ENCODE results near the gene PRDX2. TPM values are rescaled to one million over a fixed set of nuclear protein-coding genes. Genes with fewer than 3 reads are reported as not detected.

The PRDX2 gene
- total RNA-seq, 1 donor from 2014 or later, result 554 TPM

GRCh38 chr19:12749938-12750521 lies 51.6 kb downstream of the PRDX2 start:
- no peak overlapping the region for H3K27ac Mint-ChIP-seq
- no peak for DNase-seq (ENCODE audit: low spot score, unreplicated experiment)
- TF ChIP-seq CTCF (IDR thresholded peaks at IDR 0.05; ENCODE audit: unreplicated experiment), result no peak
- H3K4me1 Mint-ChIP-seq (ENCODE audit: low read depth), result no peaks in the 10 kb centered on the region
- peaks cover 19% of the 10 kb centered on the region for H3K36me3 Mint-ChIP-seq (ENCODE audit: insufficient read depth)
- H3K27me3 Mint-ChIP-seq, result peaks cover 46% of the 10 kb centered on the region
- peaks cover 5% of the 10 kb centered on the region for H3K9me3 Mint-ChIP-seq (ENCODE audit: low read depth)
- no peak overlapping the region for H3K4me3 Mint-ChIP-seq (ENCODE audit: low read depth)

- Mint-ChIP-seq H3K36me3 (ENCODE audit: insufficient read depth) (peaks cover 23% of the 10 kb centered on the region), H3K27ac (no peak overlapping the region), H3K4me1 (ENCODE audit: low read depth) (no peaks in the 10 kb centered on the region), H3K4me3 (ENCODE audit: low read depth) (no peak overlapping the region), H3K9me3 (ENCODE audit: low read depth) (peaks cover 5% of the 10 kb centered on the region), H3K27me3 (peaks cover 43% of the 10 kb centered on the region)
- no peak for TF ChIP-seq CTCF (IDR thresholded peaks at IDR 0.05; ENCODE audit: unreplicated experiment)
- no peak for DNase-seq (ENCODE audit: low spot score, unreplicated experiment)
Measured at GRCh38 chr19:12748489-12748888, 53.1 kb downstream of the PRDX2 start.

Small RNA genes within 50 kb of the gene (microRNA-seq; reads per million reads assigned to microRNA genes)
- gene MIR5684 (ENCODE audit: borderline number of aligned reads, unreplicated experiment), result not detected

Other genes starting within 250 kb of the PRDX2 start
- 12.7 and 15.1 TPM in 2 replicates for gene ZNF490, start 191.0 kb downstream of the PRDX2 start, total RNA-seq
- gene ZNF791, start 190.9 kb downstream of the PRDX2 start, total RNA-seq, result 22.3 and 24.3 TPM in 2 replicates
- 115 and 120 TPM in 2 replicates for gene MAN2B1, start 135.1 kb downstream of the PRDX2 start, total RNA-seq
- gene WDR83, start 135.0 kb downstream of the PRDX2 start, total RNA-seq, result 16.3 and 17.2 TPM in 2 replicates
- gene DHPS, start 119.9 kb downstream of the PRDX2 start, total RNA-seq, result 92.0 and 106 TPM in 2 replicates
- gene GNG14, start 113.8 kb downstream of the PRDX2 start, total RNA-seq, result not detected in 2 replicates
- 14.6 and 15.1 TPM in 2 replicates for gene FBXW9, start 105.2 kb downstream of the PRDX2 start, total RNA-seq
- gene TNPO2, start 77.9 kb downstream of the PRDX2 start, total RNA-seq, result 109 and 113 TPM in 2 replicates
- gene TRIR, start 67.1 kb downstream of the PRDX2 start, total RNA-seq, result 171 and 180 TPM in 2 replicates
- 59.8 and 66.0 TPM in 2 replicates for gene GET3, start 64.3 kb downstream of the PRDX2 start, total RNA-seq
- not detected in 2 replicates for gene BEST2, start 50.0 kb downstream of the PRDX2 start, total RNA-seq
- gene HOOK2, start 26.2 kb downstream of the PRDX2 start, total RNA-seq, result 115 TPM in 2 replicates
- 5.7 and 6.0 TPM in 2 replicates for gene JUNB, start 10.3 kb downstream of the PRDX2 start, total RNA-seq
- gene THSD8, start 269 bp upstream of the PRDX2 start, total RNA-seq, result 16.5 and 22.7 TPM in 2 replicates
- gene RNASEH2A, start 4.8 kb upstream of the PRDX2 start, total RNA-seq, result 32.8 and 37.4 TPM in 2 replicates
- not detected in 2 replicates for gene RTBDN, start 32.8 kb upstream of the PRDX2 start, total RNA-seq
- 5.3 and 5.9 TPM in 2 replicates for gene MAST1, start 36.7 kb upstream of the PRDX2 start, total RNA-seq
- 26.0 and 31.7 TPM in 2 replicates for gene DNASE2, start 79.6 kb upstream of the PRDX2 start, total RNA-seq
- gene KLF1, start 85.4 kb upstream of the PRDX2 start, total RNA-seq, result not detected in 2 replicates
- gene GCDH, start 89.4 kb upstream of the PRDX2 start, total RNA-seq, result 59.3 and 60.6 TPM in 2 replicates
- 1.2 and 1.8 TPM in 2 replicates for gene SYCE2, start 117.5 kb upstream of the PRDX2 start, total RNA-seq
- 61.2 and 63.3 TPM in 2 replicates for gene FARSA, start 131.9 kb upstream of the PRDX2 start, total RNA-seq
- 707 and 730 TPM in 2 replicates for gene CALR, start 136.8 kb upstream of the PRDX2 start, total RNA-seq
- 70.4 and 78.8 TPM in 2 replicates for gene RAD23A, start 144.1 kb upstream of the PRDX2 start, total RNA-seq
- gene GADD45GIP1, start 155.4 kb upstream of the PRDX2 start, total RNA-seq, result 16.8 and 20.8 TPM in 2 replicates
- gene DAND5, start 167.8 kb upstream of the PRDX2 start, total RNA-seq, result not detected in 2 replicates
- gene NFIX, start 193.7 kb upstream of the PRDX2 start, total RNA-seq, result 0.46 and 0.51 TPM in 2 replicates